ENCODE measurements around the gene RPLP2.
A peak's percentile ranks its signal among the peaks of the same experiment; 100 is the strongest.

The RPLP2 gene

DNA sequence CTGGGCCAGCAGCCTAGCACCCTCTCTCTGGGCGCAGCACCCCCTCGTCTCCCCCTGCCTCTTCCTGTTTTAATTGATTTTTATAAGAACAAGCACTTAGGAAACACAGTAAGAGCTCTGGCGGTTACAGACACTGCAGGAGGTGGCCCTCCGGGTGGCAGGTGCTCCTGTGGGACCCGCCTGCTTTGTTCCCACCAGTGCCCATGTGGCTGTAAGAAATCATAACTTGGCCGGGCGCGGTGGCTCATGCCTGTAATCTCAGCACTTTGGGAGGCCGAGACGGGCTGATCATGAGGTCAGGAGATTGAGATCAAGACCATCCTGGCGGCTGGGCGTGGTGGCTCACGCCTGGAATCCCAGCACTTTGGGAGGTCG is 51.3 kb downstream of the RPLP2 start (continued):
- TF ChIP-seq ZIC2 (tag by site-specific recombination; IDR thresholded peaks at IDR 0.05) = peak; percentile 50; the same call in 1 of the 2 replicates
- TF ChIP-seq ZNF169 (tag by site-specific recombination; IDR thresholded peaks at IDR 0.05) = no peak
- TF ChIP-seq, protein P1, sequence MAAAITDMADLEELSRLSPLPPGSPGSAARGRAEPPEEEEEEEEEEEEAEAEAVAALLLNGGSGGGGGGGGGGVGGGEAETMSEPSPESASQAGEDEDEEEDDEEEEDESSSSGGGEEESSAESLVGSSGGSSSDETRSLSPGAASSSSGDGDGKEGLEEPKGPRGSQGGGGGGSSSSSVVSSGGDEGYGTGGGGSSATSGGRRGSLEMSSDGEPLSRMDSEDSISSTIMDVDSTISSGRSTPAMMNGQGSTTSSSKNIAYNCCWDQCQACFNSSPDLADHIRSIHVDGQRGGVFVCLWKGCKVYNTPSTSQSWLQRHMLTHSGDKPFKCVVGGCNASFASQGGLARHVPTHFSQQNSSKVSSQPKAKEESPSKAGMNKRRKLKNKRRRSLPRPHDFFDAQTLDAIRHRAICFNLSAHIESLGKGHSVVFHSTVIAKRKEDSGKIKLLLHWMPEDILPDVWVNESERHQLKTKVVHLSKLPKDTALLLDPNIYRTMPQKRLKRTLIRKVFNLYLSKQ (tag by site-specific recombination; IDR thresholded peaks at IDR 0.05; ENCODE audit: borderline replicate concordance) = no peak
- TF ChIP-seq ZFP69B (tag by site-specific recombination; IDR thresholded peaks at IDR 0.05) = peak; percentile 73

DNA sequence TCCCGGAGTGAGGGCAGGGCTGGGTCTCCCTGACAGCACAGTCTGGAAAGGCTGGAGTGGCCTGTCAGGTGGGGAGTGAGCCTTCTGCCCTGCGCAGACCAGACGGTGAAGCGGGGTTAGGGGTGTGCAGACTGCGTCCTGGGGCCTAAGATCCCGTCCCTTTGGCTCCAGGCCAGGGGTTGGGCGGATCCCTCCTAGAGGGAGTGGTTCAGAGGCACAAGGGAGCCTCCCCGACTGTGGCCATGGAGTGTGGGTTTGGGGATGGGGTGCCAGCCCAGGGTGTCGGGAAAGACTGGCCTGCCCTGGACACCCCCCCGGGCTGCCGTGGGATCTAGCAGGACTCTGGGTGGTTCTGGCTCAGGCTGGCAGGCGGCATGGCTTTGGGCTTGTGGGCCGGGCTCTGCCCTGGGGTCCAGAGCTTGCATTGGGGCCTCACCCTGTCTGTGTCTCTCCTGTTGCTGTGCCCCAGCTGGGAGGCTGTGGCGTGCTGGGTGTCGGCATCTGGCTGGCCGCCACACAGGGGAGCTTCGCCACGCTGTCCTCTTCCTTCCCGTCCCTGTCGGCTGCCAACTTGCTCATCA is 52.4 kb downstream of the RPLP2 start:
- POLR2A ChIA-PET = no interaction called here

More for the DNA sequence above, 52.4 kb downstream of the RPLP2 start:
- no peaks in the 10 kb centered on the region for H3K9me3 ChIP-seq (ENCODE audit: control insufficient read depth, insufficient read depth, low read depth, low read length)
- CTCF ChIA-PET = interaction anchor here (1.3 to 1.6 kb wide), 2 partner anchors 14 to 189 kb away, joined by 3 to 5 read pairs; no protein-coding TSS in a partner anchor
- TF ChIP-seq ZNF416 (tag by site-specific recombination; IDR thresholded peaks at IDR 0.05) = no peak
- TF ChIP-seq, protein P2, sequence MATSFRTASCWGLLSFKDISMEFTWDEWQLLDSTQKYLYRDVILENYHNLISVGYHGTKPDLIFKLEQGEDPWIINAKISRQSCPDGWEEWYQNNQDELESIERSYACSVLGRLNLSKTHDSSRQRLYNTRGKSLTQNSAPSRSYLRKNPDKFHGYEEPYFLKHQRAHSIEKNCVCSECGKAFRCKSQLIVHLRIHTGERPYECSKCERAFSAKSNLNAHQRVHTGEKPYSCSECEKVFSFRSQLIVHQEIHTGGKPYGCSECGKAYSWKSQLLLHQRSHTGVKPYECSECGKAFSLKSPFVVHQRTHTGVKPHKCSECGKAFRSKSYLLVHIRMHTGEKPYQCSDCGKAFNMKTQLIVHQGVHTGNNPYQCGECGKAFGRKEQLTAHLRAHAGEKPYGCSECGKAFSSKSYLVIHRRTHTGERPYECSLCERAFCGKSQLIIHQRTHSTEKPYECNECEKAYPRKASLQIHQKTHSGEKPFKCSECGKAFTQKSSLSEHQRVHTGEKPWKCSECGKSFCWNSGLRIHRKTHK (tag by site-specific recombination; IDR thresholded peaks at IDR 0.05) = no peak
- TF ChIP-seq ZNF585B (tag by site-specific recombination; IDR thresholded peaks at IDR 0.05) = no peak
- TF ChIP-seq GLIS2 (tag by site-specific recombination; IDR thresholded peaks at IDR 0.05) = peak; percentile 29
- no peak for TF ChIP-seq ZNF174 (tag by site-specific recombination; IDR thresholded peaks at IDR 0.05)
- TF ChIP-seq KLF1 (tag by site-specific recombination; IDR thresholded peaks at IDR 0.05) = peak; percentile 91
- TF ChIP-seq ZBTB48 (tag by site-specific recombination; IDR thresholded peaks at IDR 0.05) = peak; percentile 71
- TF ChIP-seq BCL11A (tag by site-specific recombination; IDR thresholded peaks at IDR 0.05; ENCODE audit: low read depth) = peak; percentile 51; the same call in 1 of the 2 replicates
- TF ChIP-seq, protein P3, sequence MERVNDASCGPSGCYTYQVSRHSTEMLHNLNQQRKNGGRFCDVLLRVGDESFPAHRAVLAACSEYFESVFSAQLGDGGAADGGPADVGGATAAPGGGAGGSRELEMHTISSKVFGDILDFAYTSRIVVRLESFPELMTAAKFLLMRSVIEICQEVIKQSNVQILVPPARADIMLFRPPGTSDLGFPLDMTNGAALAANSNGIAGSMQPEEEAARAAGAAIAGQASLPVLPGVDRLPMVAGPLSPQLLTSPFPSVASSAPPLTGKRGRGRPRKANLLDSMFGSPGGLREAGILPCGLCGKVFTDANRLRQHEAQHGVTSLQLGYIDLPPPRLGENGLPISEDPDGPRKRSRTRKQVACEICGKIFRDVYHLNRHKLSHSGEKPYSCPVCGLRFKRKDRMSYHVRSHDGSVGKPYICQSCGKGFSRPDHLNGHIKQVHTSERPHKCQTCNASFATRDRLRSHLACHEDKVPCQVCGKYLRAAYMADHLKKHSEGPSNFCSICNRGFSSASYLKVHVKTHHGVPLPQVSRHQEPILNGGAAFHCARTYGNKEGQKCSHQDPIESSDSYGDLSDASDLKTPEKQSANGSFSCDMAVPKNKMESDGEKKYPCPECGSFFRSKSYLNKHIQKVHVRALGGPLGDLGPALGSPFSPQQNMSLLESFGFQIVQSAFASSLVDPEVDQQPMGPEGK (tag by site-specific recombination; IDR thresholded peaks at IDR 0.05) = peak; percentile 15; the same call in 1 of the 2 replicates
- TF ChIP-seq ZNF549 (tag by site-specific recombination; IDR thresholded peaks at IDR 0.05) = no peak
- TF ChIP-seq ZIC2 (tag by site-specific recombination; IDR thresholded peaks at IDR 0.05) = peak; percentile 39; the same call in 1 of the 2 replicates
- TF ChIP-seq SP7 (tag by site-specific recombination; IDR thresholded peaks at IDR 0.05) = 0 out of 2 replicates have a peak, but pooled peaks have one; percentile 25
- peak; percentile 50; the same call in 1 of the 2 replicates for TF ChIP-seq BCL11B (tag by site-specific recombination; IDR thresholded peaks at IDR 0.05; ENCODE audit: low read depth)
- TF ChIP-seq KLF9 (tag by site-specific recombination; IDR thresholded peaks at IDR 0.05; ENCODE audit: low read depth) = peak; percentile 36; the same call in 1 of the 2 replicates
- 0 out of 2 replicates have a peak, but pooled peaks have one; percentile 79 for TF ChIP-seq ZNF600 (tag by site-specific recombination; IDR thresholded peaks at IDR 0.05)
- no peak; the same call in 1 of the 2 replicates for TF ChIP-seq SP3 (tag by site-specific recombination; IDR thresholded peaks at IDR 0.05)
- TF ChIP-seq WT1 (tag by site-specific recombination; IDR thresholded peaks at IDR 0.05) = peak; percentile 69
- TF ChIP-seq, protein P4, sequence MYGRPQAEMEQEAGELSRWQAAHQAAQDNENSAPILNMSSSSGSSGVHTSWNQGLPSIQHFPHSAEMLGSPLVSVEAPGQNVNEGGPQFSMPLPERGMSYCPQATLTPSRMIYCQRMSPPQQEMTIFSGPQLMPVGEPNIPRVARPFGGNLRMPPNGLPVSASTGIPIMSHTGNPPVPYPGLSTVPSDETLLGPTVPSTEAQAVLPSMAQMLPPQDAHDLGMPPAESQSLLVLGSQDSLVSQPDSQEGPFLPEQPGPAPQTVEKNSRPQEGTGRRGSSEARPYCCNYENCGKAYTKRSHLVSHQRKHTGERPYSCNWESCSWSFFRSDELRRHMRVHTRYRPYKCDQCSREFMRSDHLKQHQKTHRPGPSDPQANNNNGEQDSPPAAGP (tag by site-specific recombination; IDR thresholded peaks at IDR 0.05) = 0 out of 2 replicates have a peak, but pooled peaks have one; percentile 21
- no peak for TF ChIP-seq ZNF114 (tag by site-specific recombination; IDR thresholded peaks at IDR 0.05)
- TF ChIP-seq ZNF19 (tag by site-specific recombination; IDR thresholded peaks at IDR 0.05; ENCODE audit: low read depth) = no peak
- TF ChIP-seq ZNF169 (tag by site-specific recombination; IDR thresholded peaks at IDR 0.05) = no peak
- no peaks in the 10 kb centered on the region for H3K4me1 ChIP-seq (ENCODE audit: control insufficient read depth, insufficient read depth, low read length)
- H3K36me3 ChIP-seq (ENCODE audit: control insufficient read depth in 2 of 2, insufficient read depth in 1 of 2, low read length in 2 of 2) = peaks cover 0 to 9% of the 10 kb centered on the region in 2 experiments; a peak in 1 of 3 replicates
- H3K4me3 ChIP-seq (ENCODE audit: low read depth, low read length) = no peak overlapping the region
- H3K27ac ChIP-seq (ENCODE audit: extremely low read depth, low read depth, low read length) = no peak overlapping the region

Measured in HEK293 (cell line).